Astrocyte (in vitro differentiated cells and primary cell): ENCODE measurements around the gene RNF44.

Experiments
- CTCF ChIP-seq: IDR thresholded peaks from 2 replicates; pipeline ENCODE4 v1.5.1; 2011; ENCODE audit warnings: low read depth, mild to moderate bottlenecking, inconsistent platforms, low read length, moderate library complexity; ENCODE audit not compliant: insufficient read depth
- EZH2 ChIP-seq: IDR thresholded peaks from 2 replicates; pipeline ENCODE4 v1.6.1; 2012; ENCODE audit warnings: mild to moderate bottlenecking, low read length, inconsistent platforms; ENCODE audit not compliant: insufficient read depth

- TF ChIP-seq EZH2, result no peak
- no peak for TF ChIP-seq CTCF
Observed at GRCh38 chr5:176579323-176579722, 42.1 kb upstream of the RNF44 start.
